SK-N-SH treated with all-trans-retinoic acid at 6 μM for 48 hours (cell line): ENCODE data around the gene DGKH.

Experiments used
- ATAC-seq: fragments of 200-7000 bp; cut with Tn5 transposase; 3 replicates; pipeline ENCODE4 v1.9.1; 2020; ENCODE audit warnings: mild to moderate bottlenecking, moderate library complexity
- ARNTL ChIP-seq: fragments of 450-650 bp; formaldehyde crosslinking; IDR thresholded peaks from 2 replicates; pipeline ENCODE4 v1.5.0; 2020; ENCODE audit warnings: low read depth, mild to moderate bottlenecking, moderate library complexity, borderline replicate concordance
- BACH2 ChIP-seq: fragments of 250-450 bp; sonication (Bioruptor Pico); IDR thresholded peaks from 2 replicates; pipeline ENCODE4 v1.9.0; 2021; ENCODE audit warnings: mild to moderate bottlenecking, borderline replicate concordance
- CSRNP3 ChIP-seq: fragments of 250-450 bp; sonication (Bioruptor Pico); IDR thresholded peaks from 2 replicates; pipeline ENCODE4 v1.5.1; 2021; ENCODE audit warnings: mild to moderate bottlenecking, moderate library complexity
- ESRRG ChIP-seq: fragments of 250-450 bp; sonication (Bioruptor Pico); IDR thresholded peaks from 2 replicates; pipeline ENCODE4 v1.6.1; 2021; ENCODE audit warnings: mild to moderate bottlenecking
- GLIS3 ChIP-seq: fragments of 250-450 bp; sonication (Bioruptor Pico); IDR thresholded peaks from 2 replicates; pipeline ENCODE4 v1.5.0; 2020; ENCODE audit warnings: mild to moderate bottlenecking, moderate library complexity
- ISL1 ChIP-seq: fragments of 250-450 bp; sonication (Bioruptor Pico); IDR thresholded peaks from 2 replicates; pipeline ENCODE4 v2.1.2; 2022; ENCODE audit warnings: mild to moderate bottlenecking, moderate library complexity
- OSR1 ChIP-seq: fragments of 250-450 bp; sonication (Bioruptor Pico); IDR thresholded peaks from 2 replicates; pipeline ENCODE4 v1.8.0; 2022; ENCODE audit warnings: moderate library complexity, mild to moderate bottlenecking, inconsistent platforms
- PPARA ChIP-seq: fragments of 250-450 bp; sonication (Bioruptor Pico); IDR thresholded peaks from 2 replicates; pipeline ENCODE4 v1.5.0; 2020; ENCODE audit warnings: mild to moderate bottlenecking, borderline replicate concordance
- RARB ChIP-seq: fragments of 250-450 bp; sonication (Bioruptor Pico); IDR thresholded peaks from 2 replicates; pipeline ENCODE4 v1.8.0; 2021; ENCODE audit warnings: mild to moderate bottlenecking, moderate library complexity
- SNAI2 ChIP-seq: fragments of 250-450 bp; sonication (Bioruptor Pico); IDR thresholded peaks from 2 replicates; pipeline ENCODE4 v1.5.0; 2020; ENCODE audit warnings: mild to moderate bottlenecking, moderate library complexity
- TCF4 ChIP-seq: fragments of 250-450 bp; sonication (Bioruptor Pico); IDR thresholded peaks from 2 replicates; pipeline ENCODE4 v1.8.0; 2021; ENCODE audit warnings: mild to moderate bottlenecking, moderate library complexity, borderline replicate concordance
- TOX ChIP-seq: fragments of 250-450 bp; sonication (Bioruptor Pico); IDR thresholded peaks from 2 replicates; pipeline ENCODE4 v1.8.0; 2021; ENCODE audit warnings: mild to moderate bottlenecking, moderate library complexity, borderline replicate concordance
- ZC3H10 ChIP-seq: fragments of 250-450 bp; sonication (Bioruptor Pico); IDR thresholded peaks from 2 replicates; pipeline ENCODE4 v1.5.1; 2021; ENCODE audit warnings: mild to moderate bottlenecking, moderate library complexity
- ZFP3 ChIP-seq: fragments of 250-450 bp; sonication (Bioruptor Pico); IDR thresholded peaks from 2 replicates; pipeline ENCODE4 v1.5.0; 2020; ENCODE audit warnings: mild to moderate bottlenecking, moderate library complexity
- ZFP30 ChIP-seq: fragments of 450-650 bp; formaldehyde crosslinking; IDR thresholded peaks from 2 replicates; pipeline ENCODE4 v1.5.0; 2022; ENCODE audit warnings: mild to moderate bottlenecking, moderate library complexity
- ZNF565 ChIP-seq: fragments of 450-650 bp; formaldehyde crosslinking; conservative IDR thresholded peaks from 2 replicates; pipeline ENCODE4 v1.5.0; 2020; ENCODE audit warnings: low read depth, mild to moderate bottlenecking, moderate library complexity
- ZNF70 ChIP-seq: fragments of 450-650 bp; formaldehyde crosslinking; IDR thresholded peaks from 2 replicates; pipeline ENCODE4 v1.5.0; 2020; ENCODE audit warnings: mild to moderate bottlenecking, moderate library complexity
- ZNF8 ChIP-seq: fragments of 450-650 bp; formaldehyde crosslinking; IDR thresholded peaks from 2 replicates; pipeline ENCODE4 v1.5.0; 2020; ENCODE audit warnings: mild to moderate bottlenecking, moderate library complexity
- TF ChIP-seq, protein P1 (sequence below): fragments of 250-450 bp; sonication (Bioruptor Pico); IDR thresholded peaks from 2 replicates; pipeline ENCODE4 v1.8.0; 2020; ENCODE audit warnings: mild to moderate bottlenecking, moderate library complexity, borderline replicate concordance
- TF ChIP-seq, protein P2 (sequence below): fragments of 250-450 bp; sonication (Bioruptor Pico); IDR thresholded peaks from 2 replicates; pipeline ENCODE4 v1.5.1; 2020; ENCODE audit warnings: low read depth, mild to moderate bottlenecking, moderate library complexity
- TF ChIP-seq, protein P3 (sequence below): fragments of 250-450 bp; sonication (Bioruptor Pico); IDR thresholded peaks from 2 replicates; pipeline ENCODE4 v1.8.0; 2021; ENCODE audit warnings: low read depth, mild to moderate bottlenecking, moderate library complexity, borderline replicate concordance
- TF ChIP-seq, protein P4 (sequence below): fragments of 250-450 bp; sonication (Bioruptor Pico); IDR thresholded peaks from 2 replicates; pipeline ENCODE4 v1.5.0; 2020; ENCODE audit warnings: mild to moderate bottlenecking, moderate library complexity

DGKH gene

DNA sequence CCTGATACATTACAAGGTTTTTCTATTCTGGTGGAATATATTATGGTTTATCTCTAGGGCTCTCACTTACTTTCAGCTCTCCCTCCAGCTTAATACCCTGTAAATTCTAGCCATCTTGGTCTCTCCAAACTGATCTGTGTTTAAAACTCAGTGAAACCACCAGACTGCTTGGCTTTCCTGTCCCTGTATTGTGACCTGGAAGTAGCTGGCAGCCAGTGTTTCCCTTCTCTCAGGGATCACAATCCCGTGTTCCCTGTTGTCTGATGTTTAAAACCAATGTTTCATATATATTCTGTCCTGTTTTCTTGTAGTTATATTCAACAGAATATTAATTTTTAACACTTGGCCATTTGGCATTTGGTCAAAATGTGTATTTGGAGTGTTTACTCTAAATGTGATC lies 231.5 kb downstream of the DGKH start:
- no peak for TF ChIP-seq ZNF8 (CRISPR knock-in tag)
- no peak for TF ChIP-seq OSR1 (CRISPR knock-in tag)
- TF ChIP-seq, protein P1, sequence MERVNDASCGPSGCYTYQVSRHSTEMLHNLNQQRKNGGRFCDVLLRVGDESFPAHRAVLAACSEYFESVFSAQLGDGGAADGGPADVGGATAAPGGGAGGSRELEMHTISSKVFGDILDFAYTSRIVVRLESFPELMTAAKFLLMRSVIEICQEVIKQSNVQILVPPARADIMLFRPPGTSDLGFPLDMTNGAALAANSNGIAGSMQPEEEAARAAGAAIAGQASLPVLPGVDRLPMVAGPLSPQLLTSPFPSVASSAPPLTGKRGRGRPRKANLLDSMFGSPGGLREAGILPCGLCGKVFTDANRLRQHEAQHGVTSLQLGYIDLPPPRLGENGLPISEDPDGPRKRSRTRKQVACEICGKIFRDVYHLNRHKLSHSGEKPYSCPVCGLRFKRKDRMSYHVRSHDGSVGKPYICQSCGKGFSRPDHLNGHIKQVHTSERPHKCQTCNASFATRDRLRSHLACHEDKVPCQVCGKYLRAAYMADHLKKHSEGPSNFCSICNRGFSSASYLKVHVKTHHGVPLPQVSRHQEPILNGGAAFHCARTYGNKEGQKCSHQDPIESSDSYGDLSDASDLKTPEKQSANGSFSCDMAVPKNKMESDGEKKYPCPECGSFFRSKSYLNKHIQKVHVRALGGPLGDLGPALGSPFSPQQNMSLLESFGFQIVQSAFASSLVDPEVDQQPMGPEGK (CRISPR knock-in tag): no peak
- TF ChIP-seq, protein P2, sequence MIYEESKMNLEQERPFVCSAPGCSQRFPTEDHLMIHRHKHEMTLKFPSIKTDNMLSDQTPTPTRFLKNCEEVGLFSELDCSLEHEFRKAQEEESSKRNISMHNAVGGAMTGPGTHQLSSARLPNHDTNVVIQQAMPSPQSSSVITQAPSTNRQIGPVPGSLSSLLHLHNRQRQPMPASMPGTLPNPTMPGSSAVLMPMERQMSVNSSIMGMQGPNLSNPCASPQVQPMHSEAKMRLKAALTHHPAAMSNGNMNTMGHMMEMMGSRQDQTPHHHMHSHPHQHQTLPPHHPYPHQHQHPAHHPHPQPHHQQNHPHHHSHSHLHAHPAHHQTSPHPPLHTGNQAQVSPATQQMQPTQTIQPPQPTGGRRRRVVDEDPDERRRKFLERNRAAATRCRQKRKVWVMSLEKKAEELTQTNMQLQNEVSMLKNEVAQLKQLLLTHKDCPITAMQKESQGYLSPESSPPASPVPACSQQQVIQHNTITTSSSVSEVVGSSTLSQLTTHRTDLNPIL (CRISPR knock-in tag): no peak
- no peak for TF ChIP-seq ISL1
- TF ChIP-seq TCF4 (CRISPR knock-in tag): no peak
- no peak for TF ChIP-seq RARB (CRISPR knock-in tag)
- no peak for TF ChIP-seq BACH2 (CRISPR knock-in tag)
- TF ChIP-seq TOX: no peak
- ATAC-seq: no peak

GRCh38 chr13:42280537-42280936 lies 232.1 kb downstream of the DGKH start:
- no peak for TF ChIP-seq CSRNP3 (CRISPR knock-in tag)
- TF ChIP-seq ZNF70 (CRISPR knock-in tag): no peak
- TF ChIP-seq ZNF8 (CRISPR knock-in tag): no peak
- TF ChIP-seq, protein P3, sequence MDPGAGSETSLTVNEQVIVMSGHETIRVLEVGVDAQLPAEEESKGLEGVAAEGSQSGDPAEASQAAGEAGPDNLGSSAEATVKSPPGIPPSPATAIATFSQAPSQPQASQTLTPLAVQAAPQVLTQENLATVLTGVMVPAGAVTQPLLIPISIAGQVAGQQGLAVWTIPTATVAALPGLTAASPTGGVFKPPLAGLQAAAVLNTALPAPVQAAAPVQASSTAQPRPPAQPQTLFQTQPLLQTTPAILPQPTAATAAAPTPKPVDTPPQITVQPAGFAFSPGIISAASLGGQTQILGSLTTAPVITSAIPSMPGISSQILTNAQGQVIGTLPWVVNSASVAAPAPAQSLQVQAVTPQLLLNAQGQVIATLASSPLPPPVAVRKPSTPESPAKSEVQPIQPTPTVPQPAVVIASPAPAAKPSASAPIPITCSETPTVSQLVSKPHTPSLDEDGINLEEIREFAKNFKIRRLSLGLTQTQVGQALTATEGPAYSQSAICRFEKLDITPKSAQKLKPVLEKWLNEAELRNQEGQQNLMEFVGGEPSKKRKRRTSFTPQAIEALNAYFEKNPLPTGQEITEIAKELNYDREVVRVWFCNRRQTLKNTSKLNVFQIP (CRISPR knock-in tag): no peak
- TF ChIP-seq SNAI2 (CRISPR knock-in tag): no peak
- TF ChIP-seq ZNF565 (CRISPR knock-in tag): no peak
- TF ChIP-seq BACH2 (CRISPR knock-in tag): no peak
- no peak for TF ChIP-seq GLIS3 (CRISPR knock-in tag)
- no peak for TF ChIP-seq OSR1 (CRISPR knock-in tag)
- TF ChIP-seq ARNTL (CRISPR knock-in tag): no peak
- TF ChIP-seq PPARA (CRISPR knock-in tag): no peak
- TF ChIP-seq ZFP30 (CRISPR knock-in tag): no peak
- TF ChIP-seq, protein P4, sequence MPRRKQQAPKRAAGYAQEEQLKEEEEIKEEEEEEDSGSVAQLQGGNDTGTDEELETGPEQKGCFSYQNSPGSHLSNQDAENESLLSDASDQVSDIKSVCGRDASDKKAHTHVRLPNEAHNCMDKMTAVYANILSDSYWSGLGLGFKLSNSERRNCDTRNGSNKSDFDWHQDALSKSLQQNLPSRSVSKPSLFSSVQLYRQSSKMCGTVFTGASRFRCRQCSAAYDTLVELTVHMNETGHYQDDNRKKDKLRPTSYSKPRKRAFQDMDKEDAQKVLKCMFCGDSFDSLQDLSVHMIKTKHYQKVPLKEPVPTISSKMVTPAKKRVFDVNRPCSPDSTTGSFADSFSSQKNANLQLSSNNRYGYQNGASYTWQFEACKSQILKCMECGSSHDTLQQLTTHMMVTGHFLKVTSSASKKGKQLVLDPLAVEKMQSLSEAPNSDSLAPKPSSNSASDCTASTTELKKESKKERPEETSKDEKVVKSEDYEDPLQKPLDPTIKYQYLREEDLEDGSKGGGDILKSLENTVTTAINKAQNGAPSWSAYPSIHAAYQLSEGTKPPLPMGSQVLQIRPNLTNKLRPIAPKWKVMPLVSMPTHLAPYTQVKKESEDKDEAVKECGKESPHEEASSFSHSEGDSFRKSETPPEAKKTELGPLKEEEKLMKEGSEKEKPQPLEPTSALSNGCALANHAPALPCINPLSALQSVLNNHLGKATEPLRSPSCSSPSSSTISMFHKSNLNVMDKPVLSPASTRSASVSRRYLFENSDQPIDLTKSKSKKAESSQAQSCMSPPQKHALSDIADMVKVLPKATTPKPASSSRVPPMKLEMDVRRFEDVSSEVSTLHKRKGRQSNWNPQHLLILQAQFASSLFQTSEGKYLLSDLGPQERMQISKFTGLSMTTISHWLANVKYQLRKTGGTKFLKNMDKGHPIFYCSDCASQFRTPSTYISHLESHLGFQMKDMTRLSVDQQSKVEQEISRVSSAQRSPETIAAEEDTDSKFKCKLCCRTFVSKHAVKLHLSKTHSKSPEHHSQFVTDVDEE (CRISPR knock-in tag): no peak
- no peak for TF ChIP-seq ISL1
- no peak for TF ChIP-seq ESRRG
- no peak for TF ChIP-seq ZC3H10 (CRISPR knock-in tag)
- no peak for TF ChIP-seq TCF4 (CRISPR knock-in tag)
- TF ChIP-seq ZFP3 (CRISPR knock-in tag): no peak

DNA sequence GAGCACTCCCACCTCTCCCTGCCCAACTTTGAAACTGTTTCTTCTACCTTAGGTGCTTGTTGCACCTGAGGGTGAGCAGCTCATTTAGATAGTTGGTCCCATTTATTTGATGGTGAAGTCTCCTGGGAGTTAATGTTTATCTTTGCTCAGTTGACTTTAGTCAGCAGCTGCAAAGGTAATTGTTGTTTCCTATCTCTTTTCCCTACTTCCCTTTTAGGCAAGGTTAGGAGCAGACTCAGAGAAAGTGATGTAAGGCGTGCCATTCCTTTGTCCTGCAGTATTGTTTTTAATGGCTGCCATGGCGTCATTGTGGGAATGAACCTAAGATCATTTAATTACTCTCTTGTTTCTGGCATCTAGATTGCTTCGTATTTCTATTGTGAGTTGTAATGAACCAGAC lies 235.1 kb downstream of the DGKH start:
- ATAC-seq: no peak
- TF ChIP-seq, protein P1 (CRISPR knock-in tag): no peak
- no peak for TF ChIP-seq RARB (CRISPR knock-in tag)
- no peak for TF ChIP-seq ZFP30 (CRISPR knock-in tag)
- TF ChIP-seq, protein P2 (CRISPR knock-in tag): no peak
- no peak for TF ChIP-seq TCF4 (CRISPR knock-in tag)
- TF ChIP-seq OSR1 (CRISPR knock-in tag): no peak
- TF ChIP-seq ZNF565 (CRISPR knock-in tag): no peak
- TF ChIP-seq CSRNP3 (CRISPR knock-in tag): no peak
- TF ChIP-seq SNAI2 (CRISPR knock-in tag): no peak
- TF ChIP-seq ISL1: no peak
- TF ChIP-seq ARNTL (CRISPR knock-in tag): no peak

More at GRCh38 chr13:42280537-42280936, 232.1 kb downstream of the DGKH start:
- ATAC-seq: no peak
